ENCODE measurements around the gene FCER2. TPM values are rescaled to one million over a fixed set of nuclear protein-coding genes. Genes with fewer than 3 reads are reported as not detected.

FCER2 gene
- total and polyA plus RNA-seq, 2 of the 4 experiments (the other 2 are of a cell fraction): not detected

DNA sequence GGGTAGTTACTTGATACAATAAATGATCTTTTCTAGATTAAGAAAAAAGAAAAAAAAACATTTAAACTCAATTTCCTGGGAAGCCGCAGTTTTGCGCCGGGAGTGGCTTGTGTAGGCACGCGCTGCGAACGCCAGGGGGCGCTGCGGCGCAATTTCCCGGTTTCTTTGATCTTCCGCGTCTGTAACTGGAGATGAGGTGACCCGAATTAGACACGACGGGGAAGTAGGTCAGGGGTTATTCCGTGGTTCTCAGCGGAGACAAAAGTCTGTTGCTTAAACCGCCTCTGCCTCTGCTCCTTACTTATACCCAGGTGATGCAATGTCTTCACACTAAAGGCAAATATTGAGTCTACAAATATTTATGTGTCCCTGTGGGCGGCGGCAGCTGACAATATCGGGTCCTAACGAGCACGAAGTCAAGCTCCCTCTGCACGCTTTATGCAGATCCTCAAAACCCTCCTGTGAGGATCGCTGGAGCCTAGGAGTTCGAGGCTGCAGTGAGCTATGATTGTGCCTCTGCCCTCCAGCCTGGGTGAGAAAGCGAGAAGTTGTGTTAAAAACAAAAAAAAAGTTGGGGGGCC, 49.8 kb downstream of the FCER2 start:
- Histone ChIP-seq H3K4ac (ENCODE audit: low read depth, low read length) (no peak overlapping the region), H2AFZ (replicated peaks; ENCODE audit: low read length, poor library complexity) (peak overlapping the region; percentile 83), H3K18ac (ENCODE audit: low read depth, low read length) (no peak overlapping the region), H3K9me3 (ENCODE audit: control insufficient read depth, insufficient read depth, low read length) (no peaks in the 10 kb centered on the region), H4K5ac (ENCODE audit: low read depth, low read length) (peak overlapping the region; percentile 59; the same call in 1 of the 2 replicates), H2AK5ac (ENCODE audit: low read depth, low read length) (no peak overlapping the region), H2BK20ac (ENCODE audit: low read depth, low read length) (no peak overlapping the region), H2AK9ac (replicated peaks; ENCODE audit: low read depth, low read length, poor library complexity) (no peak overlapping the region), H4K20me1 (ENCODE audit: insufficient read depth, low read length) (no peaks in the 10 kb centered on the region), H3K14ac (replicated peaks; ENCODE audit: low read depth, low read length) (0 out of 2 replicates have a peak overlapping the region, but pooled peaks have one; percentile 54), H2BK5ac (ENCODE audit: low read depth, low read length, poor library complexity, severe bottlenecking) (no peak overlapping the region), H3K27me3 (ENCODE audit: control insufficient read depth, insufficient read depth, low read length) (peaks cover 6% of the 10 kb centered on the region; the same call in 1 of the 2 replicates), H2BK120ac (ENCODE audit: low read depth, low read length) (no peak overlapping the region), H2BK15ac (ENCODE audit: low read depth, low read length) (no peak overlapping the region), H3K79me1 (ENCODE audit: low read depth in 1 of 2, low read length in 2 of 2) (no peaks in the 10 kb centered on the region), H3K4me2 (ENCODE audit: low read depth, low read length) (peak overlapping the region; percentile 70), H4K8ac (ENCODE audit: low read depth in 2 of 2, low read length in 2 of 2) (peak overlapping the region in 1 of 2 experiments; percentile 31; a peak in 1 of 4 replicates), H3K56ac (ENCODE audit: extremely low read depth, insufficient read depth, low read length) (no peak overlapping the region), H4K91ac (ENCODE audit: insufficient read depth, low read depth, low read length) (no peak overlapping the region), H3K27ac (ENCODE audit: insufficient read depth, low read length) (no peak overlapping the region), H3K9ac (ENCODE audit: low read depth, low read length) (no peak overlapping the region), H3K4me3 (ENCODE audit: insufficient read depth, low read depth, low read length) (peak overlapping the region; percentile 8; the same call in 1 of the 2 replicates), H3K36me3 (ENCODE audit: control insufficient read depth, insufficient read depth, low read length) (no peaks in the 10 kb centered on the region), H3K4me1 (ENCODE audit: control insufficient read depth, insufficient read depth, low read length) (no peaks in the 10 kb centered on the region), H3K23ac (ENCODE audit: low read depth, low read length) (no peak overlapping the region), H3K9me1 (ENCODE audit: insufficient read depth, low read length) (no peaks in the 10 kb centered on the region)
- intact Hi-C loops (cut with micrococcal nuclease): loop anchor here (1.0 kb wide), 2 partner anchors 28 to 147 kb away; partner anchors contain the start of gene TRAPPC5
- dilution Hi-C loops (cut with HindIII; ENCODE audit: low sequenced_read_pairs, unreplicated experiment): no loop called here
- in situ Hi-C loops (cut with MboI; ENCODE audit: low sequenced_read_pairs): no loop called here
- ATAC-seq (ENCODE audit: low read depth): peak; percentile 90
- CTCF ChIA-PET: interaction anchor here (0.7 to 1.4 kb wide), 3 partner anchors 14 to 148 kb away, joined by 3 to 9 read pairs (median 3); partner anchors contain the start of genes PET100 and XAB2
- no peak for TF ChIP-seq MXI1 (IDR thresholded peaks at IDR 0.05; ENCODE audit: borderline replicate concordance, low read depth, low read length)
- 0 out of 2 replicates have a peak, but pooled peaks have one; percentile 21 for TF ChIP-seq MAZ (IDR thresholded peaks at IDR 0.05; ENCODE audit: borderline replicate concordance, low read depth, low read length)
- peak; percentile 79 for TF ChIP-seq CEBPB (IDR thresholded peaks at IDR 0.05; ENCODE audit: low read depth, low read length)
- TF ChIP-seq, protein P1, sequence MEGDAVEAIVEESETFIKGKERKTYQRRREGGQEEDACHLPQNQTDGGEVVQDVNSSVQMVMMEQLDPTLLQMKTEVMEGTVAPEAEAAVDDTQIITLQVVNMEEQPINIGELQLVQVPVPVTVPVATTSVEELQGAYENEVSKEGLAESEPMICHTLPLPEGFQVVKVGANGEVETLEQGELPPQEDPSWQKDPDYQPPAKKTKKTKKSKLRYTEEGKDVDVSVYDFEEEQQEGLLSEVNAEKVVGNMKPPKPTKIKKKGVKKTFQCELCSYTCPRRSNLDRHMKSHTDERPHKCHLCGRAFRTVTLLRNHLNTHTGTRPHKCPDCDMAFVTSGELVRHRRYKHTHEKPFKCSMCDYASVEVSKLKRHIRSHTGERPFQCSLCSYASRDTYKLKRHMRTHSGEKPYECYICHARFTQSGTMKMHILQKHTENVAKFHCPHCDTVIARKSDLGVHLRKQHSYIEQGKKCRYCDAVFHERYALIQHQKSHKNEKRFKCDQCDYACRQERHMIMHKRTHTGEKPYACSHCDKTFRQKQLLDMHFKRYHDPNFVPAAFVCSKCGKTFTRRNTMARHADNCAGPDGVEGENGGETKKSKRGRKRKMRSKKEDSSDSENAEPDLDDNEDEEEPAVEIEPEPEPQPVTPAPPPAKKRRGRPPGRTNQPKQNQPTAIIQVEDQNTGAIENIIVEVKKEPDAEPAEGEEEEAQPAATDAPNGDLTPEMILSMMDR (conservative IDR thresholded peaks at IDR 0.05; ENCODE audit: low read depth, low read length): peak; percentile 97
- peak; percentile 71 for TF ChIP-seq SMC3 (IDR thresholded peaks at IDR 0.05; ENCODE audit: low read depth, low read length)
- TF ChIP-seq RFX5 (IDR thresholded peaks at IDR 0.05; ENCODE audit: low read depth, low read length): no peak
- peak; percentile 62 for TF ChIP-seq RAD21 (IDR thresholded peaks at IDR 0.05; ENCODE audit: low read length)
- 28% methylated on average over 6 of the region's 28 CpGs; no CpG with 5 or more reads in 1 of the 2 experiments for WGBS, 2 experiments (ENCODE audit: extremely low coverage in 2 of 2, insufficient read length in 1 of 2)
- POLR2A ChIA-PET (ENCODE audit: unreplicated experiment): no interaction called here
- no TSS peak for BruUV-seq (replicated peaks)
- DNase-seq: peak; percentile 60
